ENCODE results near the gene KCNA5.

KCNA5 gene

DNA sequence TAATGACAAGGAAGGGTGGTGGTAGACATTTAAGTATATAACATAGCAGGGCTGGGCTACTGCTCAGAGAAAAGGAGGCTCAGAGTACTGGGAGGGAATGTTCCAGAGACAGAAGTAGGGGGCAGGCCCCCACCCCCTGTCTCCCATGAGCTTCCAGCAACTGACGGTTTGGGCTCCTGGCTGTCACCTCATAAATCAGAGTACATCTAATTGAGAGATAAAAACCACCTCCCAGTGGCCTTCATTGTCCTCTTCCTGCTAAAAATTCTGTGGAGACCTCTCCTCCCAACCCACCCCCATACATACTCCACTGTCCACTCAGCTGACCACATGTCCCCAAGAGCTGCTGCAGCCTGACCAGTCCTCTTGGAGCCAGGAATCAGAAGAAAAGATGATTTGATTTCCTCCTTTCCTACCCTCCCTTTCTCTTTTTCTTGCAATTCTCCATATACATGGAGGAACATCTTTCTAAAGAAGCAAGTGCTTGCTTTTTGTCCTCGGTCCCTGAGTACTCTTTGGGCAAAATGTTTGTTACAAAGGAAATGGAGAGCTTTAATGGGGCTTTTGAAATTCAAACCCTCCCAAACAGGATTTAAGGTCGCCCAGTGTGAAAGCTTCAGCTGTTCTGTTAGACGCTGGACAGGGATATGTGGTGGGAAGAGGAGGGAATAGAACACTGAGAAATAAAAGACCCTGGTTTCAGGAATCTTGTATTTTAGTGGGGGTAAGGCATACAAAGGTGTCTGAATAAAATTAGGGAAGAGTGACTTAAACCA lies 16.4 kb upstream of the KCNA5 start:
- DNase-seq (ENCODE audit: low read depth), result no peak

DNA sequence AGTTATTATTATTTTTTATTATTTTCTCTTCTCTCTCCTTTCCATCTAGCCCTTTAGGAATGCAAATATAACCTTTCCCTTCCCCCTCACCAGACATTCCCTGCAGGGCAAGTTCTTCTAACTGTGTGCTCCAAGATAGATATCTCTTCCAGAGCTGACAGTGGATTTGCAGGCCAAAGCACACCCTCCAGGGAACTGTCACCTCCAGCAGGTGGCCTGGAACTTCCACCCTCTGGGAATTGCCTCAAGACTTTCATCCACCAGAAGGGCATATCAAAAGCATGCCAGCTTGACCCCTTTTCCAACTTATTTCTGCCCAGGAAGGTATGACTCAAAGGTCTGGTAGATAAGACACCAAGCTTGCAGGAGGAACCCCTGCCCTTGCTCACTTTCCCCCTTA lies 13.6 kb upstream of the KCNA5 start:
- no peak for DNase-seq (ENCODE audit: low read depth)

DNA sequence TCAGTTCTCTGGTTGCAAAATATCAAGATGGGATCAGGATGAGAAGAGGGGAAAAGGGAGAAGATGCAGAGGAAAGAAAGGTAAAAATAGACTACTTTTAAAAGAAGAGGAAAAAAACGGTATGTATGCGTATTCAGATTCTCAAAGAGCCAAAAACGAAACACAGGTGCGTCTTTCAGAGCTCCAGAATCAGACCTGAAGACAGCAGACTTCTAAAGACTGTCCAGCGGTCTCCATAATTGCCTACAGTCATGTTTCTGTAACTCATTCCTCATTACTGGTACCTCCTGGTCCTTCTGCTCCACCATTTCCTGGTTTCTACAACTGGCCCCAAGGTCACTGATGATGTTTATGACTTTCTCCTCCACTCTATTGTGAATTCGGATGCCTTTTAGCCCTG lies 12.4 kb upstream of the KCNA5 start:
- DNase-seq (ENCODE audit: low read depth), result no peak

DNA sequence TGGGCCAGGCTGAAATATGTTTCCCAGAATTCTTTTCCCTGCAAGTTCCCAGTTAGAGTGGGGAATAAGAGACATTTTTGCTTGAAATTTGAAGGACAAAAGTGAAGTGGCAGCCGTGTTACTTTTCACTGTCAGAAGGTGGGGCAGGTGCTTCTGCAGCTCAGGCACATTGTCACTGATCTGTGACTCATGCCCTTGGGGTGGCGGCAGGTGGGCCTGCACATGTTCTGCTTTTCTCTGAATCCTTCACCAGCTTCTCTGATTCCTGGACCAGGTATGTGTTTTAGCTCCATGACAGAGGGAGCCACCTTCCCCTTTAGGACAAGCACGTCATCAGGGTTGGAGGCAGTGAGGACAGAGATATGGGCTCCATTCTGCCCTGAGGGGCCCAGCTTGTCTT lies 11.7 kb upstream of the KCNA5 start:
- no peak for DNase-seq (ENCODE audit: low read depth)

DNA sequence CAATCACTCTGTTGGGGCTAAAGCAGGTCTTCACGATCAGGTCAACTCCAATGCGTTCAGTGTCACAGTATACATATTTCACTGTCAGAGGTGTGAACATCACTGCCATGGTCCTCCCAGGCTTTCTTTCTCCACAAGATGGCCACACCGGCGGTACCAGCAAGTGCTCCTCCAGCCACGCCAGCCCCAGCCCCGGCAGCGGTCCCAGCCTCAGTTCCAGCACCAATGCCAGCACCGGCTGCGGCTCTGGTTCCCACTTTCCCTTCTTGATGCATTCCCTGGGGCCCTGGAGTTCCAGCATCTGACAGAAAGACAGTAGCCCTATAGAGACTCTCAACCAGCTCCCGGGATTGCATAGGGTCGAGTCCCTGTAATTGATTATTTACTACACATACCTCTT lies 10.9 kb upstream of the KCNA5 start:
- DNase-seq (ENCODE audit: low read depth), result no peak

DNA sequence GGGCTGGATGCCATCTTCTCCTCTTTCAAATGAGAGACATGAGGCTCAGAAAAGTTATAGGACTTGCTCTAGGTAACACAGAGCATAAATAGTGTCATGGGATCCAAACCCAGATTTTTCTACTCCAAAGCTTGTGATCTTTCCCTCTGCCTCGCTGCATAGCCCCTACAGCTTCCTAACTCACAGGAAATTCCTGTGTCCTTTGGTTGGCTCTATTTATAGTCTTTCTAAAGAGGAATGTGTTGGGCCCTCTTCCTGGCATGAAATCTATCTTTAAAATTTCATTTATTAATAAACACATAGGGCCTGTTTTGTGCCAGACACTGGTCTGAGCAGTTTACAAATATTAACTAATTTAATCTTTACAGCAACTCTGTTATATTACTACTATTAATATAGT lies 9.8 kb upstream of the KCNA5 start:
- DNase-seq (ENCODE audit: low read depth), result no peak

DNA sequence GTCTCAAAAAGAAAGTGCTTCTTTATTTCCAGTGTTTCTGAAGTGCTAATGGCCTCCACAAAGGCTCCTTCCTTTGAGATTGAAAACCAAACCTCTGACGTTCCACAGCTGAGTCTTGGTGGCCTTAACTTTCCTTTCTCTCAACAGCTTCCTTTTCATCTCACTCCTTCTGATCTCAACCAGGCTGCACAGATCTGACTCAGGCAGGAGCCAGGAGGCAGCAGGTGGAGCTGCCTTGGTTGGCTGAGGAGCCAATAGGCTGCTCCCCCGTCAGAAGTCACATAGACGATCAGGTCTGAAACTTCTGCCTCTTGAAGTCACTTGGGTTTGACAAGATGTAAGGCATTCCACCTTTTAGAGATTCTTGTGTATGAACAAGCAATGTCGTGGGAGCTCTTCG lies 9.1 kb upstream of the KCNA5 start:
- DNase-seq (ENCODE audit: low read depth), result no peak

DNA sequence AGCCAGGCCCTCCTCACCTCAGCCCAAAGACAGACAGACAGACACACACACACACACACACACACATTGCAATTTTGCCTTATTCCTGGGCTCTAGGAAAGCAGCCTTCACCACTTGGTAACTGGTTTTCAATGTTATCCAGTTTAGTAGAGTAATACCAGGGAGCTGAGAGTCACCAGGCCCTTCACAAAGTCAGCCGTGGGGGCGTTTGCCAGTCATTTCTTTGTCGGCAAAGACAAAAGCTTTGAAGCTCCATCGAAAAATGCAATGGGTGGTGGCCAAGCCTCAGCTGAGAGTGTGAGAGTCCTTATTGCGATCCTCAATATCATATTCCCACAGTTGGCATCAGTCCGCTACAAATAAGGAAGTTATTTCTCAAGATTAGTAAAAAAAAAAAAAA lies 8.1 kb upstream of the KCNA5 start:
- no peak for DNase-seq (ENCODE audit: low read depth)

DNA sequence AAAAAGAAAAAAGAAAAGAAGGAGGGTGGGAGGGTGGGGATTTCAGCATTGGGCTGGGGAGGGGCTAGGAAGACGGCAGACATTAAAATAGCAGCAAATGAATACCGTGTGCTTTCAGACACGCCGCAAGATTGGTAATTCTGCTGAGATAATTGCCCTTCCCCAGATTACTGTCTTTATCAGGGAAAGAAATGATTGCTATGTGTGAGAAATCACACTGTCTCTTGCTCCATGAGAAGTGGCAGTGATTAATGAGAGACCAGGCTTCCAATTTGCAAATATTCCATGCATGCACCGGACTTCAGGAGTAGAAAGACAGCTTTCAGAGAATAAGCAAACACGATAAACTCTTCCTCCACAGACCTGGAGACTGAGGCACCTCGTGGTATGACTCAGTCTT lies 7.6 kb upstream of the KCNA5 start:
- no peak for DNase-seq (ENCODE audit: low read depth)

DNA sequence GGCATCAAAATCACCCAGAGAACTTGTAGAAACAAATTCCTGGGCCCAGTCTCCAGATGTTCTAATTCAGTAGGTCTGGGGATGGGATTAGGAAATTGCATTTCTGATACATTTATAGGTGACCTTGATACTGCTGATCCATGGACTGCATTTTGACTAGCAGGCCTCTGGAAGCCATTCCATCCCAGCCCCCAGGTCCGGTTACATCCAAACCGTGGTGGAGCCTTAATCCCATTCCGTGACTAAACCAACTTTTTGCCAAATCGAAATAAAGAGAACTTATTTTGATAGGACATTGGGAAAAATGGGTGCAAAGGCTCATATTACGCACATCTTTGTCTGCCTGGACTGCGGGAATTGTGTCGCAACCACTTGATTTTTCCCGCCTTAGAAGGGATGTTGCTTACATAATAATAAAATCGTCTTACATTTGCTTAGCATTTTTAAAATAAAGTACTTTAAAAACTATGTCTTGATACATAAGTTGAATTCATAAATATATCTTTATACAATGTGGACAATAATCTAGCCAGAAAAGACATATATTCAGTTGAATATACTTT lies 5.8 kb upstream of the KCNA5 start:
- no peak for DNase-seq (ENCODE audit: low read depth)

DNA sequence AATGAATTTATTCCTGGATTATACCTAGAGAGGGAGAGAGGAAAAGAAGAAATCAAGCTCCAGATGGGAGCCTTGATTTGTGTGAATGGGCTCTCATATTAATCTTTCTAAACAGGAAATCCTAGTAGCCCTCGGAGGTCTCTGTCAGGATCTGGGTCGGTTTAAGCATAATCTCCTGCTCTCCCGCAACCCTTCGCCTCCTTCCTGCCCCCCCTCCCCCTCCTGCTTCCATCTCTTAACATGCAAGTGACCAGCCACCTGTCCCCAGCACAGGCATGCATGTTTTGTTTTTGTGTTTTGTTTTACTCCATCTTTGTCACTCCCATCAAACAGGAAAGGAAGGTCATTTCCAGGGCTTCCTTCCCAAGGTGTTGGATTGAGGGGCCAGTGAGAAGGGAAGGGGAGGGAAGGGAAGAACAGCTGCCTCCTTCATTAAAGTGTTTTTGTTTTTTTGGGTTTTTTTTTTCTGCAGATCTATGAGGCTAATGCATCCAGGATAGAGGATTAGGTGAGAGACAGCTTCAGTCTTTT lies 4.8 kb upstream of the KCNA5 start:
- DNase-seq (ENCODE audit: low read depth), result no peak

DNA sequence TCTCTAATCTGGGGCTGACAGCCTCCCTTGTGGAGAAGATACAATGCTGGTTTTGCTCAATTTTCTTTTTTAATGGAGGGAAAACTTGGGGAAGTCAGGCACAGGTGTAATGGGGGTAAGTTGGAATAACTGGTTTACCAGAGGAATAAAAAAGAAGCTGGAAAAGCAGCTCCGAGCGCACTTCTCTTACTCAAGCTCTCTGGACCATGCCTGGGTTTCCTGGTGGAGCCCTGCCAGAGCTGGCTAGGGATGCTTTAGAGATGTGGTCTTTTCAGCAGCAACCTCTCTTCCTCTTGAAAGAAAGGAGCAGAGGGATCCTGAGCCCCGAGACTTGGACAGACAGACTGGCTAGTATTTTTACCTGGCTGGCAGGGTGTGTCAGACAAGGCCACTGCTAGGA lies 3.9 kb upstream of the KCNA5 start:
- DNase-seq (ENCODE audit: low read depth), result no peak

DNA sequence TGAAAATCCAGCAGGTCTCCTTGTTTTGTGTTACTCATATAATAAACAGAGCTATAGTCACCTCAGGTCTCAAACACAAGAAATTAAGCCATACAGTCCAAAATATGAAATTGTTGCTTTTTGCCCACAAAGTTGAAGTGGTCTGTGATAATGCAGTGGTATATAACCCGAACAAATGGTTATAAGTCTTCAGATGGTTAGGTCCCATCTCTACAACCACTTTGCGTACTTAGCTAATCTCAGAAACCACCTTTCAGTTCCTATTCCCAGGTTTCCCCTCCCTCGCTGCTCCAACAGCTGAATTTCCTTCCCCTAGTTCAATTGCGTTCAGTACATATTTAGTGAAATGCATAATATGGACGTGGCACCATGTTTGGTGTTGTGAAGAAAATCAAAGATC lies 3.3 kb upstream of the KCNA5 start:
- DNase-seq (ENCODE audit: low read depth), result no peak

DNA sequence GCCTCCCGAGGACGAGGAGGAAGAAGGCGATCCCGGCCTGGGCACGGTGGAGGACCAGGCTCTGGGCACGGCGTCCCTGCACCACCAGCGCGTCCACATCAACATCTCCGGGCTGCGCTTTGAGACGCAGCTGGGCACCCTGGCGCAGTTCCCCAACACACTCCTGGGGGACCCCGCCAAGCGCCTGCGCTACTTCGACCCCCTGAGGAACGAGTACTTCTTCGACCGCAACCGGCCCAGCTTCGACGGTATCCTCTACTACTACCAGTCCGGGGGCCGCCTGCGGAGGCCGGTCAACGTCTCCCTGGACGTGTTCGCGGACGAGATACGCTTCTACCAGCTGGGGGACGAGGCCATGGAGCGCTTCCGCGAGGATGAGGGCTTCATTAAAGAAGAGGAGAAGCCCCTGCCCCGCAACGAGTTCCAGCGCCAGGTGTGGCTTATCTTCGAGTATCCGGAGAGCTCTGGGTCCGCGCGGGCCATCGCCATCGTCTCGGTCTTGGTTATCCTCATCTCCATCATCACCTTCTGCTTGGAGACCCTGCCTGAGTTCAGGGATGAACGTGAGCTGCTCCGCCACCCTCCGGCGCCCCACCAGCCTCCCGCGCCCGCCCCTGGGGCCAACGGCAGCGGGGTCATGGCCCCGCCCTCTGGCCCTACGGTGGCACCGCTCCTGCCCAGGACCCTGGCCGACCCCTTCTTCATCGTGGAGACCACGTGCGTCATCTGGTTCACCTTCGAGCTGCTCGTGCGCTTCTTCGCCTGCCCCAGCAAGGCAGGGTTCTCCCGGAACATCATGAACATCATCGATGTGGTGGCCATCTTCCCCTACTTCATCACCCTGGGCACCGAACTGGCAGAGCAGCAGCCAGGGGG lies 979 bp downstream of the KCNA5 start:
- DNase-seq (ENCODE audit: low read depth), result no peak

DNA sequence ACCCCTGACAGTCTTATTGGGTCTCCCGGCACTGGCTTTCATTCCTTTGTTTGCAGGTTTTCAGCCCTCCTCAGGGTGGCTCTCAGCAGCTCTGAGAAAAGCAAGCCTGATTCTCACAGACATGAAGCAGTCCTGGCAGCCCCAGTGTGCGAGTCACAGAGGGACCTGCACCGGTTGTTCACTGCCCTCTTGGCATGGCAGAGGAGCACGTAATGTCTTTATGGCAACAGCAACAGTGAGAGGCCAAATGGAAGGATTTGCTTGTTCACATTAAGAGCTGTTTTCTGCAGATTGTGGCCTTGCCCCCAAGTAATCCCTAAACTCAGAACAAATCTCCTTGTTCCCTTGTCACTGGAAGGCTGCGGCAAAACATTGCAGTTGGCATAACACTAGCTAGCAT lies 3.4 kb downstream of the KCNA5 start:
- no peak for DNase-seq (ENCODE audit: low read depth)

DNA sequence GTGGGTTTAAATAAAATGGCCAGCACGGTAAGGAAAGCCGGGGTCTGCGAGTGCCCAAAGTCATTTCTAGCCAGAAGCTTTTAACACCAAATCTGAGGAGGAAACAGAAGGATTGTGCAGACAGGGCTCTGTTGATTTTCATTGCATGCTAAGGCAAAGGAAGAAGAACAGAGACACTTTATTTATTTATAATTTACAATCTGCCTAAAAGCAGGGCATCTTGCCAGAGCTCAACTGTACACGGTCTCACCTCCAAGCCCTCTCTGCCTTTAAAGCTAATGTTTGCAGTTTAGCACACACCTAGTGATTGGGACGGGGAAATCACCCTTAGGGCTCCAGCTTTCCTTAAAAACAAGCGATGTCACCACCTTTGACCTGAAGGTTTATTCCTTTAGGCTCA lies 4.0 kb downstream of the KCNA5 start:
- DNase-seq (ENCODE audit: low read depth), result no peak

DNA sequence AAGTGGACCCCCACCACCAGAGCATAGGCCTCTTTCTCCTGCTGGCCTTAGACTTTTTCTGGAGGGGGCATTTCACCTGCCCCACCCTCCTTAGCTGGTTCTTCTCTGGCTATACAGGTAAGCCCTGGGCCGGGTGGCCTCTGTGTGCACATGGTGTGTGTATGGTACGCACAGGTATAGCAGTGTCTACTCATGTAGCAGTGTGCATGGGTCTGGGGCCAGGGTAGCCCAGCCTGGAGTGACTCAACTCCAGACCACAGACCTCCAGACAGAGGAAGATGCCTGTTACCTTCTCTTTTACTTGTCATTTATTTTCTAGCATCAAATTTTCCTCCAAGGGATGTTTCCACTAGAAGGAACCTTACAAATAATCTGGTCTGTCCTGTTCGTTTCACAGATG lies 6.9 kb downstream of the KCNA5 start:
- no peak for DNase-seq (ENCODE audit: low read depth)

DNA sequence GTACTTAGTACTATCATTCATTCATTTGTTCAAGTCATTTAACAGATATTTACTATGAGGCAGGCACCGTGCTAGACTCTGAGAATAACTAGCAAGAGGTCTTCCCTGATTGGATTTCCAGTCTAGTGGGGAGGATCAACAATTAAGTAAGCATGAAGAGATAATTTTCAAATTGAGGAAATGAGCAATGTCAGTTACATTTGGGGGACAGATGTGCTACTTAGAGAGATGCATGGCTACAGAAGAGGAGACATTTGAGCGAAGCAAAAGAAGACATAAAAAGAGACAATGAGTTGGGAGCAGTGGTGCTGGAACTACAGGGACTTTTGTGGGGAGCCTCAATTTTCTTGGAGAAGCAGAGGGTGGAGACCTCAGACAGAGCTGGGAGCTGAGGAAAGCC lies 7.7 kb downstream of the KCNA5 start:
- no peak for DNase-seq (ENCODE audit: low read depth)

DNA sequence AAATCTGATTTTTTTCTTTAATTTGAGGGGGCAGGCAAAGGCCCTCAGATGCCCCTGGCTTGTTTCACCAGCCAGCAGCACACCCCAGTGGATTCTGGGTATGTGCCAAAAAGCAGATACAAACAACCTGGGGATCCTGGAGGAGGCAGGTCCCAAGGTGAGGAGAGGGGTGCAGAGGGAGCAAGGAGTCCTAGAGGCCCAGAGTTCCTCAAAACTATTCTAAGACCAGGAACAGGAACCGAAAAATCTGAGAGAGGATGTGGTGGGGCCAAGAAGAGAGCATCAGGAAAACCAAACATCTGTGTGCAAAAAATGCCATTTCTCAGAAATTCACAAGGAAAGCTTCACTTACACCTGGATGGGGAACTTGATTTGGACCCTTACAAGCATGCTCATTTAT lies 8.2 kb downstream of the KCNA5 start:
- no peak for DNase-seq (ENCODE audit: low read depth)

DNA sequence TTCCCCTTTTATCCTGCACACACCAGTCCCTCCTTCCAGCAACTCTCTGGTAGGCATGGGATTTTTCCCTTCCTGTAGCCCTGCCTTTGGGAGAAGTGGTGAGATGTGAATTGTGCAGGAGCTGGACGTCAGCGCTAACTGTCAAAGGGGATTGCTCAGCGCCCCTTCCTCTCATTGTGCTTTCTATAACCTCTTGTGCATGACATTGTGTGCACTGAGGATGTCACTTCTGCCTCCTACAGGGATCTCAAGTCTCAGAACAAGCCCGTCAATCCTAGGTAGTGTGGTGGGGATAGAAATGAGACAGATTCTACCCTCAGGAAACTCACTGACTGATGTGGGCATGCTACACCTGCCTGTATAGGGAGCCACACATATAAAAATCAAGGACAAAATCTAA lies 8.7 kb downstream of the KCNA5 start:
- DNase-seq (ENCODE audit: low read depth), result no peak

DNA sequence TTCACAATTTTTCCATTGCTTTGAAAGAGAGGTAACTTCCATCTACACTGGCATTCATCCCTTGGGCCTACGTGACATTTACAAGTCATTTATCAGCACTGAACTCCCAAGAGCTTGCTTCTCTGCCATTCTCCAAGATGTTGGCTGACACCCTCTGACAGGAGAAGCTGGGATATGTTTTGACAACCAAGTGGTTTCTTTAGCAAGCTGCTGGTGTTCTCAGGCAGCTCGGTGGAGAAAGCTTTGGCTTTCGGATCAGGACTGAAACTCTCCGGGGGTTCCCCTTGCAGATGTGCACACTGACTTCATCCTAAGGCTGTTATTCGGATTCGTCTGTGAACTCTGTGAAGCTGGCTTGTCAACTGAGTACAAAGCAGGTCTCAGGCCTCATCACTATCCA lies 15.7 kb downstream of the KCNA5 start:
- no peak for DNase-seq (ENCODE audit: low read depth)

DNA sequence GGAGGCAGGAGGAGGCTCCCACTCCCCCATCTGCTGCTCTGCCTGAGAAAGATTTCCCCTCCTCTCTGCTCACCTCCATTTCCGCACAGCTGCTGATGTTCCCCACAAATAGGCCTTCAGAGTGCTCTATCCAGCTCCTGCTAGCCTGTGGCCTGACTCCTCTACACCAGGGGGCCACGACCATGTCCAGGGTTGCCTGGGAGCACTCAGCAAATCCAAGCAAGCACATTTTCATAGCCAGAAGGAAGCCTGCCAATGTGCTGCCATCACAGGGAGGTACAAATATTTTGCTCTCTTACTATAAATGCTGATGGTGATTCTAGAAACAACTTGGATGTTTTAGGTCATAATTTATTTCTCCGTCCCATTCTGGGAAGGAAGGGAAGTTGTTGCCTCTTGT lies 17.3 kb downstream of the KCNA5 start:
- DNase-seq (ENCODE audit: low read depth), result no peak

DNA sequence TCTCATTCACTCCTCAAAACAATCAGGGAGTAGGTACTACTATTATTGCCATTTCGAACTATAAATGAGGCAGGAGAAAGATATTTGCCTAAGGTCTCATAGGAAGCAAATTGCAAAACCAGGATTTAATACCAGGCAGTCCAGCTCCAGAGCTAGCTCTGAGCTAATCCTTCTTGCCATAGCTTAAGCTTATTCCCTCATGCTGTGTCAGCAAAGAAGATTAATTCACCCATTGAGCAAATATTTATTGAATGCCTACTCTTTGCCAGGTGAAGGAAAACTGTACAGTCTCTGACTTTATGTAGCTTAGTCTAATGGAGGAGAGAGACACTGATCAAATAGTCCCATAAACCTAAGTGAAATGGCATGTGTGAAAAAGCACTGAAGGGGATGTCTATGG lies 19.5 kb downstream of the KCNA5 start:
- no peak for DNase-seq (ENCODE audit: low read depth)

Data from stimulated activated CD8-positive, alpha-beta memory T cell treated with anti-CD3 and anti-CD28 coated beads, Interleukin-12 subunit alpha, Interleukin-12 subunit beta, amount 100 ng/mL, for 1 hour (primary cell).